Adipose tissue (tissue), 3 donors: ENCODE results near the gene SCNN1A. TPM values are rescaled to one million over a fixed set of nuclear protein-coding genes. Genes with fewer than 3 reads are reported as not detected.

Experiments used
- H3K27ac ChIP-seq: one replicate; pipeline ENCODE4 v1.5.1; 2013; ENCODE audit warnings: low read depth, low read length
- WGBS, 3 donors: extraction: QIAGEN DNeasy Blood & Tissue Kit; methylation state at CpG; one replicate each; pipeline ENCODE4 v1.1.7; 2013; 5-methylcytosine and 5-hydroxymethylcytosine counted together
- polyA plus RNA-seq, 3 donors: library from polyadenylated mRNA; stranded (reverse); fragments of 200-250 nt; gene quantifications; one replicate each; pipeline ENCODE4 v1.2.3, GENCODE V29; 2013
- donor health status: healthy with polysubstance abuse.
- donor health status: Bipolar disorder and iron deficiency.
- donor health status: healthy.

SCNN1A gene
- polyA plus RNA-seq, 3 donors: 1.0 to 17.0 (median 5.0) TPM

DNA sequence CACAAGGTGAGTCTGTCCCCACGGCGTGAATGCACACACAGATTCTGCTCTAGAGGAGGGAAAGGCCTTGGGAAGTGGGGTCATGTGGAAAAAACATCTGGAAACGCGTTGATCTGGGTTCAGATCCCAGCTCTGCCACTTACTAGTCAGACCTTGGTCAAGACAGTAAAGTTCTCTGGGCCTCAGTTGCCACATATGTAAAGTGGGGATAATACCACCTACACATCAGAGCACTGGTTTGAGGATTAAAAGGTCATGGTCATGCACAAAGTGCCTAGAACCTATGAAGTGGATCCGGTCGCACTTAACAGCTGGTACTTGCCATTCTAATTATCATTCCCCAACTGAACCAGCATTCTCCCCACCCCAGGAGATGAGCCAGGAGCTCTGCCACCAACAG is 60.2 kb downstream of the SCNN1A start:
- no peak overlapping the region for H3K27ac ChIP-seq
- 87 to 92% (median 91%) methylated on average over 6 of the region's 6 CpGs for WGBS, 3 donors

- no peak overlapping the region for H3K27ac ChIP-seq
- WGBS, 3 donors: 74 to 89% (median 84%) methylated on average over 9 of the region's 9 CpGs
These were observed 60.6 kb downstream of the SCNN1A start for GRCh38 chr12:6314776-6315175.

DNA sequence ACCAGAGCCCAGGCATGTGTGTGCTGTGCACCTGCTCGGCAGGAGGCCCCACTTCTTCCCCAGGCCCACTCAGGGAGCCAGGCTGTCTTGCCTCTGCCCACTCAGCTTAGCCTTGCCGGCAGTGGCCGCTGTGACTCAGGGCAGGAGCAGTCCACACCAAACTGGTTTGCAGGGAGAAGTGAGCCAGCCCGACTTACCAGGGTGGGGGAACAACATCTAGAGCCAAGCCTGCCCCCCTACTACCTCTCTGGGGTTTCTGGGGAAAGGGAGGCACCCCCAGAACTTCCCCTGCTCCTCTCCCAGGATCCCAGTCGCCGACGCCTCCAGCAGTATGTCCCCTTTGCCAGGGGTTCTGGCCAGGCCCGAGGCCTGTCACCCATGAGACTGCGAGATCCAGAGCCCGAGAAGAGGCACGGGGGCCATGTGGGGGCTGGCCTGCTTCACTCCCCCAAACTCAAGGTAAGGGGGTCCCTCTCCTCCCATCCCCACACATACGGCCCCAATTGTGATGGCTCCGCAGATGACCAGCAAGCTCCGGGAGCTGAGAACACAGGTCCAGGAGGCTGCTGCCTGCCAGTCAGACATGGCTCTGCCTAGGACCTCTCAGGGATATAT is 61.9 kb downstream of the SCNN1A start:
- 82 to 91% (median 89%) methylated on average over 14 of the region's 14 CpGs for WGBS, 3 donors
- H3K27ac ChIP-seq: no peak overlapping the region

- 58 to 80% (median 65%) methylated on average over 11 of the region's 11 CpGs for WGBS, 3 donors
- H3K27ac ChIP-seq: no peak overlapping the region
These were observed 62.6 kb downstream of the SCNN1A start for GRCh38 chr12:6312529-6313325.

- 89 to 94% (median 93%) methylated on average over 8 of the region's 8 CpGs for WGBS, 3 donors
- H3K27ac ChIP-seq: no peak overlapping the region
These were observed 63.4 kb downstream of the SCNN1A start for GRCh38 chr12:6311822-6312528.

DNA sequence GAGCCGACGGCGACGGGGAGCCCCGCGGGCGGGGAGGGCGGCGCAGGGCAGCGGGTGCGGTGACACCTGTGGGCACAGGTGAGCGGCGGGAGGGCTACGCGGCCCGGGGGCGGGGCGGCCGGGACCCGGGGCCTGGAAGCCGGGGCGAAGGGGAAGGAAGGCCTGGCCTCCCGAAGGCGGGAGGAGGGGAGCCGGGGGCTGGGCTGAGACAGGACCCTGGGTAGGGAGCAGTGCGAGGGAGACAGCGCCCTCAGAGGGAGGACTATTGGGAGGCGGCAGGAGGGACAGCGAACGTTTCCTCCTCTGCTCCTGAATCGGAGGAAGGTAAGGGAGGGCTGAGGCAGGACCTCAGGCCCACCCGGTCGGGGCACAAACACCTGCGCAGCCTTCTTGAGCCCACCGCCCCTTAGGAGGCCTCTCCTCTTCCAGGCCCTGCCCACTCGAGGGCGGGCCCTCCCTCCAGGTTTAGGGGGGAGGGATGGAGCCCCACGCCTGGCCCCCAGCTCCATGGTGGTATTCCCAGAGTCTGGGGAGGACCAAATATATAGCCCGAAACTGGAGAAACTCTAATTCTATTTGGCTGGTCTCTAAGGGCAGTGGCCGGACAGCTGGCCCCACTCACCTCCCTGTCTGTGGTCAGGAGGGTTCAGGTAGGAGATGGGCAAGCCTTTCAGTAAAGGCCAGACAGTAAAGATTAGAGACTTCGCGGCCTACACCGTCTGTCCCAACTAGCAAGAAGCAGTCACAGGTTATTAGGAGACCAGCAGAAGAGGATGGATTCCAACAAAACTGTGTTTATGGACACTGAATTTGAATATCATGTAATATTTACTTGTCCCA is 64.4 kb downstream of the SCNN1A start:
- WGBS, 3 donors: 21 to 27% (median 25%) methylated on average over 42 to 43 of the region's 43 CpGs
- no peak overlapping the region for H3K27ac ChIP-seq

GRCh38 chr12:6307529-6307928 is 67.8 kb downstream of the SCNN1A start:
- WGBS, 3 donors: 41 to 79% (median 58%) methylated on average over 5 of the region's 5 CpGs
- H3K27ac ChIP-seq: no peak overlapping the region

DNA sequence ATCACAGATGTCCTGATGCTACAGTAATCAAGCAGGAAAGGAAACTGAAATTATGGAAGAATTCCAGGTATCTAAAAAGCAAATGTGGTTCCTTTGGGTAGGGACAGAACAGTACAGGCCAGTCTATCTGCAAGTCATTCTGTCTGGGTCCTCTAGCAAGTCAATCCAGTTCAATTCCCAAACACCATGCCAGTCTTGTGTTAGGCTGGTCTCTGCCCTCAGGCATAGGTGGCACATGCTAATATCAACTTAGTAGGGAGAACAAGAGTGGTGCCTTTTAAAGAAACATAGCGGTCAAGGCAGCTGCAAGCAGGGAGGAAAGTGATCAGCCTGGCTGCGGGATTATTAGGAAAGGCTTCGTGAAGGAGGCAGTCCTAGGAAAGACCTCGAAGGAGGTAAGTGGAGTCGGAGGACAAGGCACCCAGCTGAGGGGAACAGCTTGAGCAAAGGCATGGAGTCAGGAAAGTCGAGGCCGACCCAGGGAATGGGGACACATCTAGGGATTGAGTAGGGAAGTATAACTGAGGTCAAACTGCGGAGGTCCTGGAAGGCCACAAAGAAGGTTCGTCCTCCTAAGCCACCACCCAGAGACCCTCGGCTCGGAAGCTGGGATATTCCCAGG is 68.7 kb downstream of the SCNN1A start:
- no peak overlapping the region for H3K27ac ChIP-seq
- 91 to 94% (median 92%) methylated on average over 11 of the region's 11 CpGs for WGBS, 3 donors

GRCh38 chr12:6306151-6306550 is 69.2 kb downstream of the SCNN1A start:
- H3K27ac ChIP-seq: no peak overlapping the region
- WGBS, 3 donors: 67 to 90% (median 81%) methylated on average over 6 of the region's 6 CpGs

DNA sequence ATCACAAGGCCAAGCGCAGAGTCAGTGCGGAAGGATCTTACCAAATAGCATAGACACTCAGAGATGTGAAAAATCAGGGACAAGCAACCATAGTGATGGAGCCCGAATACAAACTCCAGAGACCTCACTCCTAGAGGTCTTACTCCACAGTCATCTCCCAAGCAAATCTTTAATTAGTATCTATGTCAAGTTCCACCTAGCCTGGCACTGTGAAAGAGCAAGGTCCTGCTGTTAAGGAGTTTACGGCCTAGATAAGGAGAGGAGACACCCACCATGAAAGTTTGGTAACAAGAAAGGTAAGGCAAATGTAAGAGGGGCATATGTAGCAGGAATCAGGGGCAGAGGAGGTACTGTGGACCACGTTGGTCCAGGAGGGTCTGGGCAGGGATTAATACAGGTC is 72.3 kb downstream of the SCNN1A start:
- 87 to 93% (median 88%) methylated on average over 5 of the region's 5 CpGs for WGBS, 3 donors
- H3K27ac ChIP-seq: no peak overlapping the region

GRCh38 chr12:6302621-6303020 is 72.7 kb downstream of the SCNN1A start:
- WGBS, 3 donors: 78 to 91% (median 87%) methylated on average over 3 of the region's 3 CpGs
- no peak overlapping the region for H3K27ac ChIP-seq

- 91 to 93% (median 91%) methylated on average over 7 of the region's 7 CpGs for WGBS, 3 donors
These were observed 73.6 kb downstream of the SCNN1A start for GRCh38 chr12:6301721-6302120.

DNA sequence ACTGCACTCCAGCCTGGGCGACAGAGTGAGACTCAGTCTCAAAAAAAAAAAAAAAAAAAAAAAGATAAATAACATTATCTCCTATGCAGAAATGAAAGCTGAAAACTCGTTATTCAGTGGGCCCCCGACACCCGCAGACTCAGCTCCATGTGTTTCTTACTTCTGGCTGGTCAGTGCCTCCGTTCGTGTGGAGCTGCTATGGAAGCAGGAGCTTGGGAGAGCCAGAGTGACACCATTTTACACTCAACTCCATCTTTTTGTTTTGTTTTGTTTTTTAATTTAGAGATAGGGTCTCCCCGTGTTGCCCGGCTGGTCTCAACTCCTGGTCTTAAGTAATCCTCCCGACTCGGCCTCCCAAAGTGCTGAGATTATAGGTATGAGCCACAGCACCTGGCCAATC is 78.2 kb downstream of the SCNN1A start:
- H3K27ac ChIP-seq: no peak overlapping the region
- 90 to 95% (median 95%) methylated on average over 9 of the region's 10 CpGs for WGBS, 3 donors

More at GRCh38 chr12:6301721-6302120, 73.6 kb downstream of the SCNN1A start:
- no peak overlapping the region for H3K27ac ChIP-seq

Other genes with a start within 250 kb of the SCNN1A start
- gene CD9, start 175.2 kb downstream of the SCNN1A start, polyA plus RNA-seq: 10 to 100 TPM; 45.8 to 68.9 (median 58.4) TPM
- gene PLEKHG6, start 64.9 kb downstream of the SCNN1A start, polyA plus RNA-seq: 100 to 1,000 TPM in 1 of 3 donors, 1 to 10 TPM in 2; 8.7 to 117 (median 9.8) TPM
- gene TNFRSF1A, start 33.5 kb downstream of the SCNN1A start, polyA plus RNA-seq: 100 to 1,000 TPM in 1 of 3 donors, 10 to 100 TPM in 2; 46.8 to 238 (median 68.9) TPM
- gene LTBR, start 8.6 kb upstream of the SCNN1A start, polyA plus RNA-seq: 100 to 1,000 TPM in 1 of 3 donors, 10 to 100 TPM in 2; 53.4 to 132 (median 60.0) TPM
- gene CD27, start 69.4 kb upstream of the SCNN1A start, polyA plus RNA-seq: 1 to 10 TPM in 1 of 3 donors, under 1 TPM in 1, not detected in 1; 0.82 to 1.1 TPM
- gene TAPBPL, start 76.5 kb upstream of the SCNN1A start, polyA plus RNA-seq: 10 to 100 TPM in 1 of 3 donors, 1 to 10 TPM in 2; 8.0 to 15.9 (median 8.9) TPM
- gene VAMP1, start 95.1 kb upstream of the SCNN1A start, polyA plus RNA-seq: 1 to 10 TPM; 3.3 to 4.7 (median 4.6) TPM
- 100 to 1,000 TPM in 1 of 3 donors, 10 to 100 TPM in 2; 74.8 to 100 (median 94.9) TPM for gene MRPL51, start 117.7 kb upstream of the SCNN1A start, polyA plus RNA-seq
- 1 to 10 TPM; 5.5 to 7.4 (median 7.1) TPM for gene NCAPD2, start 118.5 kb upstream of the SCNN1A start, polyA plus RNA-seq
- gene GAPDH, start 159.0 kb upstream of the SCNN1A start, polyA plus RNA-seq: 1,000 to 10,000 TPM in 2 of 3 donors, 100 to 1,000 TPM in 1; 763 to 1,731 (median 1,287) TPM
- gene IFFO1, start 180.5 kb upstream of the SCNN1A start, polyA plus RNA-seq: 10 to 100 TPM in 2 of 3 donors, 1 to 10 TPM in 1; 7.3 to 18.7 (median 15.3) TPM
- 10 to 100 TPM; 11.8 to 42.9 (median 22.0) TPM for gene NOP2, start 192.7 kb upstream of the SCNN1A start, polyA plus RNA-seq
- 100 to 1,000 TPM in 1 of 3 donors, 10 to 100 TPM in 2; 77.3 to 133 (median 92.3) TPM for gene CHD4, start 231.8 kb upstream of the SCNN1A start, polyA plus RNA-seq